HG03280 (cell line): ENCODE measurements around the gene RRBP1.

Source experiments
- ATAC-seq: cut with Tn5 transposase; IDR thresholded peaks from one replicate; pipeline ENCODE4 v1.9.1; 2021; ENCODE audit warnings: mild to moderate bottlenecking, moderate library complexity; ENCODE audit not compliant: unreplicated experiment

The RRBP1 gene

DNA sequence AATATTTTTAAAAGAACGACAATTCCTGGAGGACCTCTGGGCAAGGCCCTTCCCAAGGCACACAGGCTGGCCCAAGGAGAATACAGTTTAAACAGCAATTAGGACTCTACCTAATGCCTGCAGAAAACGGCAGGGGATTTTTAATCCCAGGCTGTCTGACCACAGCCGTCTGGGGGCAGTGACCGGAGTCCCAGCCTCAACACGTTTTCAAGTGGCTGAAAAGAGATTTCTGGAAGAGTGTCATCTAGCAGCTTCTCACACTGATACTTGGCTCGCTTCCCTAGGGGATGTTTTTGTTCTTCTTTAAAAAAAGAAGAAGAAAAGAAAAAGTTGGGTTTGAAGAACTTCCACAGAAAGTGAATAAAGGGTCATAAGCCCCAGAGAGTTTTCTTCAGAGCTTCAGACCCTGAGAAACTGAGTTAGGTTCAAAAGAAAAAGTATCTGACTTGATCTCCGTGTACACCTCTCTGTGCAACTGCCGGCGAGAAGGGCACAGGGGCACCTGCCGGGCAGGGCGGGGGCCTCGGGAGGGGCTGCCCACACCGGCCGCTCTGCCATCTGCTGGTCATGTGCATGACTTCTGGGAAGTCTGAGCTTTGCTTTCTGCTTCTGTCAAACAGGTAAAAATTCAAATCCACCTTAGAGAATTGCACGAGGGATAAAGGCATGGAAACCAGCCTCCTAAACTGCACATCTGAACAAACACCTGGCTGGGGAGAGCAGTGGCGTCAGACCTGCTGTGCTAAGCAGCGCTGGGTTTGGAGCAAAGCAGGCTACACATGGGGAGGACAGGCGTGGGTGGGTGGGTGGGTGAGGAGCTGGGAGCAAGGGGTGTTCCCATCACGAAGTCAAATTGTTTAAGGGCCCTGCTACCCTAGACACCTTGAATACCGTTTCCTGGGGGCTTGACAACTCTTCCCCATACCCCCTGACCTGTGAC is 33.0 kb downstream of the RRBP1 start:
- no peak for ATAC-seq

DNA sequence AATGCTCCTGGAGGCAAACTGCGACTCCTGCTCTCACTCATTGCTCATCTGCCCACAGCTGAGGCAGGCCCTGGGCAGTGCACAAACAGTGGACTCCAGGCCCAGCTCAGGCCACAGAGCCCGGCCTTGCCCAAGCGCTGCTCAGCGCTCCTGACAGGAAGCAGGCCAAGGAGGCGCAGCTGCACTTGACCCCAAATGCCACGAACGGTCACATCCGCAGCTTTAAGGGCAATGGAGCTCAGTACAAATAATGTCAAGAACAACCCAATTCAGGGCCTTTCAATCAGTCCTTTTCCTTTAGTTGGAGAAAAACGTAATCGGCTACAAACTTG is 33.8 kb downstream of the RRBP1 start:
- no peak for ATAC-seq

DNA sequence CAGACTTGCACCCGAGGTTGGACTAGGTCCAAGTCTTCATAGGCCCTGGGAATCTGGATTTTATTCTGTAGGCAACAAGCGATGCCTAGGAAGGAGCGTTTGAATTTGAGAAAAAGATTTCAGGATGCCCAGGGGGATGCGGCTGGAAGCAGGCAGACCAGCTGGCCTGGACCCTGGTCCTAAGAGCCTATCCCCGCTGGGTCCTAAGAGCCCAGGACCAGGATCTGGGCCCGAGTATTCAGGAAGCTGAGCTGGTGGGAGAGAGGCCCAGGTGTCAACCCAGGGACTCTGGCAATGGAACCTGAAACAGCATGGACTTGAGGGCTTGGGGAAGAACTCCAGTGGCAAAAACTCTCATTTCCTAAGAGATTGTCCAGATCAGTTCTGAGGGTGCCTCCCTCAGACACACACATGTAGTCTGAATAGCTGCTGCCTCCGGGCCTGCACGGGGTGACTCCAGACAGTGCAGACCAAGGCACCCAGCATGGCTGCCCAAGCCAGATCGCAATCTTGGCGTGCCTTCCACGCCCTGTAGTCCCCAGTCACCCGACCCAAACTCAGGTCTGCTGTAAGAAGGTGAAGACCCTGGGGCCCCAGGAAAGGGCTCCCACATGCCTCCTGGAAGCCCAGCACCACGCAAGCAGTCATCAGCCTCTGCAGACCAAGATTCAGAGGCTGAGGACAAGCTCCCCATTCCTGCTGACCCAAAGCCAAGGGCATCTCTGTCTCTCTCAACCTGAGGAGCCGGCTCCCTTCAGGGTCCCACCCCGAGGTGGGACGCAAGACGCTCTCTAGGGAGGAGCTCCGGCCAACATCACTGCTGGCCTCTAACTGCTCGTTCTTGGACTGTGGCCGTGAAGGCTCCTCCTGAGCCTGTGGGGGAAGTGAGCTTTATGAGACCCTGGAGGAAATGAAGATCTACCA is 34.4 kb downstream of the RRBP1 start:
- no peak for ATAC-seq

- no peak for ATAC-seq
These were observed 35.1 kb downstream of the RRBP1 start for GRCh38 chr20:17646961-17647301.

DNA sequence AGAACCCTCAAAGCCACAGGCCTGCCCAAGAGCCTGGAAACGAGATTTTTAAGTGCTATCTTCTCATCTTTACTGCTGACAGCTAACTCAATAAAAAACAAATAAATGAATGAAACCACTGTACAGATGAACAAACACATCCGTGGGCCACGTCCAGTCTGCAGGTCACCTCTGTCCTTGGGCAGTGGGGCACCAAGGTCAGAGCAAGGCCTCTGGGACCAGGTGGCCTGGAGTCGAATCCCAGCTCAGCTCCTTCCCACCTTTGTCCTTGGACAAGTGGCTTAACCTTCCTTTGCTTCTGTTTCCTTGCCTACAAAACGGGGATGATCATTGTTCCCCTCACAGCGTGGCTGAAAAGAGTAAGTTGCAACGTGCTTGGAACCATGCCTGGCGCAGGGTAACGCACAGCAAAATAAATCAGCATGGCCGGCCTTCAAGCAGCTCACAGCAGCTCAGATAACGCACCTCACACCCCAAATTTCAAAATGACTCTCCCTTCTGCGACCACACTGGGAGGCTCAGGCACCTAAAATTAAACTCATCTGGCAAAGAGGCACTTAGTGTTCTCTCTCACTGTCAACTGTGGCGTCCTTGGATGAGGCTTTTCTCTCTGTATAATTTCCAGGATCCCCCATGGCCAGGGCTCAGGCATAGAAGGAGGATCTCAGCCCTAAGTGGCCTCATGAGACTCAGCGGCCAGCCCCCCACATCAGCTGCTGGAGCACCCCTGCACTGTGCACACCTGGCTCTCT is 35.7 kb downstream of the RRBP1 start:
- ATAC-seq, result no peak

DNA sequence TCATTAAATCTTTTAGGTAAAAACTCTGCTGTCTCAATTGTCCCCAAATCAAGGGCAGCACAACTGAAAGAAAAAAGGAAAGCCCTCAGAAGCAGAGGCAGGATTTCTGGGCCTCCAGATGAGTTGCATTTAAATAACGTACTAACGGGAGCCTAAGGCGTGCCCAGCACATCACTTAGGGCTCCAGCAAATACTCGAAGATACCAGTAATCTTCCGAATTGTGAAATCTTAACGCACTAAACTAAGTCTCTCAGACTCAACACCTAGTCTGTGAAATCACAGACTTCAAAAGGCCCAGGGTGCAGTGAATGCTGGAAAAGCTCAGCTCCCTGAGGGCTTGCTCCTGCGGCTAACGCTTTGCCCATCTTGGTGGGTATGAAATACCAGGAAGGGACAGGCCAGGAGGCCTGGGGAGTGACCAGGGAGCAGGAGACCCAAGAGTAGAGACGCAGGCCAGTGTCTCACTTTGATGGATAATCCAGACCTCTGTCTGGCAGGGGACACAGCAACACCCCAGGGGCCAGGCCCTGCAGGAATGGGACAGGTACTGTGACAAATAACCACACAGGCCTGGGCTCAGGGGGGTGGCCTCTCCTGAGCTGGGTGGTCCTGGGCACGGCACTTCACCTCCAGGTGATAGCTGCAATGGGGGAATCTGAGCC is 36.4 kb downstream of the RRBP1 start:
- ATAC-seq, result no peak

GRCh38 chr20:17645010-17645409 is 37.0 kb downstream of the RRBP1 start:
- ATAC-seq, result no peak

DNA sequence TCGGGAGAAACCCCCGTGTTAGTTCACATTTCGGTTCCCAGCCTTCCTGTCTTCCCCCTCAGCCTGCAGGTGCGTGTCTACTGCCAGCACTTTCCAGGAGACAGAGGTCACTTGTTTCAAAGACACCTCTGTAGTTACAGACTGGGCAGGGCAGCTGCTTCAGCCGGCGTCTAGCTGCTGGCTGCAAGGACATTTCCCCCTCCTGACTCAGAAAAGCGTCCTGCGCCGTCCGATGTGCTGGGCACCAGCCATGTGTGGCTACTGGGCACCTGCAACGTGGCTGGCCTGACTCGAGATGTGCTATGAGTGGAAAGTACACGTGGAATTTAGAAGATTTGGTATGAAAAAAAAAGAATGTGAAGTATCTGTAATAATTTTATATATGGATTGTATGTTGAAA is 37.6 kb downstream of the RRBP1 start:
- no peak for ATAC-seq

GRCh38 chr20:17643531-17644188 is 38.4 kb downstream of the RRBP1 start:
- no peak for ATAC-seq

GRCh38 chr20:17642404-17643269 is 39.4 kb downstream of the RRBP1 start:
- ATAC-seq, result no peak

GRCh38 chr20:17641993-17642392 is 40.0 kb downstream of the RRBP1 start:
- no peak for ATAC-seq

DNA sequence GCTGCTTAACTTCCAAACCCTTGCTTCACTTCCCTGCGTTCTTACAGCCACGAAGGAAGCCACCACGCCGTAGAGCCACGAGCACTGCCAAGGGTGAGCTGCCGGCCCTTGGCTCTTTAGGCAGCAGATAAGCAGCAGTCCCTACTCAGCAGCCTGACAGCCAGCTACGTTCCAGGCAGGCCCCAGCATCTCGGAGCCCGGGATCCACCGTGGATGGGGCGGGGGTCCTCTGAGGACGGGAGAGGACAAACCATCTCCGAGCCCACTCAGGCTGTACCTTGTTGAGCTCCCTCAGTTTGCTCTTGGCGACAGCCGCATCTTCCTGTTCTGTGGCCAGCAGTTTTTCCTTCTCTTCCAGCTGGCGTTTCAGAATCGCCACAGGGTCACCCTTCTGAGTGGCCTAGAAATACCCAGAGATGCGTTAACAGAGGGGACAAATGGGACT is 40.5 kb downstream of the RRBP1 start:
- no peak for ATAC-seq

DNA sequence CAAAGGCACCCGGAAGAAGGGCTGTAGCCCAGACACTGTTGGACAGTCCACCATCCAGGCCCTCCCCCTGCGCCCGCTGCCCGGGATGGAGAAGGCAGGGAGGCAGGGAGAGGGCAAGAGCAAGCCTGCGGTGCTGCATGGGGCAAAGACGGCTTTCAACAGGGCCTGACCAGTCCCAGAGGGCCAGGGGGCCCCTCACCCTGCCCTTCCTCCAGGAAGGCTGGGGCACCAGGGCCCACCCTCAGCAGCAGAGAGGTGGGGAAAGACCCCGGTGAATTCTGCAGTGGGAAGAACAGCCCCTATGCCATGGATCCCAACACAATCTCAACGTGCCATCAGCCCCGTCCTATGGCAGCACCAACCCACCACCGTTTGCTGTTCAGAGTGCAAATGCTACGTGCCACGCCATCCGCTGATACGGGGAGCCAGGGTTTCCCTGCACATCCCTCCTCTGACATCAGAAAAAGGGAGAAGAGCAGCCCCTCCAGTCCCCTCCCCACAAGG is 41.1 kb downstream of the RRBP1 start:
- ATAC-seq, result no peak

- ATAC-seq, result no peak
These were observed 41.7 kb downstream of the RRBP1 start for GRCh38 chr20:17640146-17640874.

GRCh38 chr20:17638835-17639407 is 43.1 kb downstream of the RRBP1 start:
- ATAC-seq, result no peak

DNA sequence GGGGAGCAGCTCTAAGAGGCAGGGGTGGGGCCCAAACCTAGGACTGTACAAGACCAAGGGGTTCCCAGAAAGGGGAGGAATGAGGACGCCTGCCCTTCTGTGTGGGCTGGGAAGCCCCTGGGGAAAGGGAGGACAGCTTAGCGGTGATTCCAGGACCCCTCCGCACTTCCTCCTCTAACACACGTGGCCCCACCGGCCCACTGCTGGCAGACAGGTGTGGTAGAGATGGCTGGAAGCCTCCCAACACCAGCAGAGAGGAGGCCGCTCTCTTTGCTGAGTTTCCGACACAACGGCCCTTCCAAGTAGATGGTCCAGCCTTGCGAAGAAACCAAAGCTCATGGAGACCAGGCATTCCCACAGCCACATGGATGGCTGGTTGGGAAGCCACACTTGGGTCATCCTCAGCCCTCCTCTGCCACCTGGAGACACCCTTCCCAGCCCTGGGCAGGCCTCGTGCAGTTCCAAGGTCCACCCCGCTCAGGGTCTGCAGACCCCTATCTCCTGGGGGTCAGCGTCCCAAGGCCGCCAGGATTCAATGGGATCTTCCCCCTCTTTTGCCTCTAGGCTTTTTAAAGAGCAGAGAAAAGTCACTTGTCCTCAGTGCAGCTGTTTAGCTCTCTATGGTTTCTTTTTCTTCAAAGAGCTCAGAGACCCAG is 43.9 kb downstream of the RRBP1 start:
- no peak for ATAC-seq

- no peak for ATAC-seq
These were observed 44.6 kb downstream of the RRBP1 start for GRCh38 chr20:17637413-17637780.
